Glomerular visceral epithelial cell (primary cell): ENCODE data around the gene CSRNP2.

Source experiments
- DNase-seq: peaks from one replicate; pipeline ENCODE4 v3.0.0-alpha.2; 2016; ENCODE audit errors: extremely low spot score

The CSRNP2 gene

GRCh38 chr12:51077930-51078329, 5.5 kb downstream of the CSRNP2 start:
- no peak for DNase-seq

GRCh38 chr12:51076236-51076930, 7.0 kb downstream of the CSRNP2 start:
- DNase-seq: no peak

- DNase-seq: no peak
Observed at GRCh38 chr12:51075390-51075789, 8.0 kb downstream of the CSRNP2 start.

GRCh38 chr12:51071663-51072062, 11.7 kb downstream of the CSRNP2 start:
- DNase-seq: no peak

- no peak for DNase-seq
Observed at GRCh38 chr12:51070004-51070403, 13.4 kb downstream of the CSRNP2 start.

- DNase-seq: no peak
Observed at GRCh38 chr12:51067771-51068170, 15.6 kb downstream of the CSRNP2 start.

GRCh38 chr12:51067229-51067628, 16.2 kb downstream of the CSRNP2 start:
- DNase-seq: no peak

GRCh38 chr12:51065530-51065929, 17.9 kb downstream of the CSRNP2 start:
- DNase-seq: no peak

GRCh38 chr12:51062631-51063397, 20.6 kb downstream of the CSRNP2 start:
- no peak for DNase-seq

- no peak for DNase-seq
Observed at GRCh38 chr12:51059086-51059485, 24.3 kb downstream of the CSRNP2 start.

GRCh38 chr12:51056242-51056641, 27.2 kb downstream of the CSRNP2 start:
- DNase-seq: no peak

- no peak for DNase-seq
Observed at GRCh38 chr12:51055060-51055459, 28.3 kb downstream of the CSRNP2 start.

GRCh38 chr12:51051787-51052186, 31.6 kb downstream of the CSRNP2 start:
- no peak for DNase-seq

GRCh38 chr12:51049525-51049924, 33.9 kb downstream of the CSRNP2 start:
- no peak for DNase-seq

GRCh38 chr12:51048661-51049251, 34.6 kb downstream of the CSRNP2 start:
- DNase-seq: no peak

GRCh38 chr12:51047655-51048540, 35.5 kb downstream of the CSRNP2 start, which contains the start of gene LETMD1:
Gene LETMD1, plus strand, starts transcription at chr12:51048327. Its CDS starts 30 bp downstream, at chr12:51048357.
- peak; percentile 95 for DNase-seq

- no peak for DNase-seq
Observed at GRCh38 chr12:51036279-51036678, 47.1 kb downstream of the CSRNP2 start.

- DNase-seq: no peak
Observed at GRCh38 chr12:51033457-51034089, 49.8 kb downstream of the CSRNP2 start.

- DNase-seq: no peak
Observed at GRCh38 chr12:51033048-51033447, 50.3 kb downstream of the CSRNP2 start.

- no peak for DNase-seq
Observed at GRCh38 chr12:51028813-51029150, 54.6 kb downstream of the CSRNP2 start.

- peak; percentile 38 for DNase-seq
Observed at GRCh38 chr12:51028126-51028812, 55.1 kb downstream of the CSRNP2 start.
